IMR-90 (cell line): ENCODE results near the gene ZNF526. TPM values are rescaled to one million over a fixed set of nuclear protein-coding genes. Genes with fewer than 3 reads are reported as not detected.

ENCODE experiments used
- ATAC-seq: fragments of 200-7000 bp; cut with Tn5 transposase; 2 replicates; pipeline ENCODE4 v1.9.1; 2020; ENCODE audit warnings: low read depth, mild to moderate bottlenecking, moderate library complexity
- BruUV-seq: library from RNA; stranded (reverse); fragments of 400-500 nt; replicated peaks from 2 replicates; lab custom pipeline; 2021; lab: Mats Ljungman, UMichigan
- CTCF ChIA-PET: fragments of 300-600 bp; formaldehyde crosslinking; extraction: SDS; loops from one replicate; lab custom pipeline; 2021; ENCODE audit warnings: antibody characterized with exemption; lab: Yijun Ruan, JAX
- POLR2A ChIA-PET: fragments of 300-600 bp; sonication (Branson Sonifier 250); formaldehyde crosslinking; loops from one replicate; lab custom pipeline; 2022; ENCODE audit warnings: antibody characterized with exemption; ENCODE audit not compliant: unreplicated experiment; lab: Charles Lee
- DNase-seq: peaks from one replicate; pipeline ENCODE4 v3.0.0; 2013
- H2AFZ ChIP-seq: replicated peaks from 2 replicates; pipeline ENCODE3; 2013; ENCODE audit warnings: low read length, mild to moderate bottlenecking; ENCODE audit not compliant: poor library complexity
- H2AK5ac ChIP-seq: 2 replicates; pipeline ENCODE4 v1.6.1; 2013; ENCODE audit warnings: low read depth, low read length, inconsistent platforms
- H2AK9ac ChIP-seq: replicated peaks from 2 replicates; pipeline ENCODE3; 2013; ENCODE audit warnings: mild to moderate bottlenecking, low read depth, low read length, moderate library complexity; ENCODE audit not compliant: poor library complexity
- H2BK120ac ChIP-seq: 2 replicates; pipeline ENCODE4 v1.6.1; 2013; ENCODE audit warnings: low read depth, low read length, inconsistent platforms
- H2BK15ac ChIP-seq: 3 replicates; pipeline ENCODE4 v1.6.1; 2013; ENCODE audit warnings: low read depth, low read length, inconsistent platforms
- H2BK20ac ChIP-seq: 2 replicates; pipeline ENCODE4 v1.6.1; 2013; ENCODE audit warnings: low read depth, mild to moderate bottlenecking, inconsistent platforms, low read length, moderate library complexity
- H2BK5ac ChIP-seq: 2 replicates; pipeline ENCODE4 v1.6.1; 2013; ENCODE audit warnings: mild to moderate bottlenecking, low read depth, low read length, inconsistent platforms; ENCODE audit not compliant: poor library complexity, severe bottlenecking
- H3K14ac ChIP-seq: replicated peaks from 2 replicates; pipeline ENCODE4 v1.6.1; 2013; ENCODE audit warnings: low read depth, low read length, inconsistent platforms
- H3K18ac ChIP-seq: 2 replicates; pipeline ENCODE4 v1.6.1; 2013; ENCODE audit warnings: low read depth, low read length, control low read depth
- H3K23ac ChIP-seq: 2 replicates; pipeline ENCODE4 v1.6.1; 2013; ENCODE audit warnings: low read depth, low read length, inconsistent platforms
- H3K27ac ChIP-seq: 2 replicates; pipeline ENCODE4 v1.5.1; 2013; ENCODE audit warnings: mild to moderate bottlenecking, control low read depth, low read length; ENCODE audit not compliant: insufficient read depth
- H3K27me3 ChIP-seq: 2 replicates; pipeline ENCODE4 v1.6.1; 2013; ENCODE audit warnings: low read length; ENCODE audit not compliant: control insufficient read depth, insufficient read depth
- H3K36me3 ChIP-seq: 2 replicates; pipeline ENCODE4 v1.6.1; 2013; ENCODE audit warnings: low read length, mixed read lengths; ENCODE audit not compliant: control insufficient read depth, insufficient read depth
- H3K4ac ChIP-seq: 2 replicates; pipeline ENCODE4 v1.6.1; 2013; ENCODE audit warnings: low read depth, low read length, inconsistent platforms
- H3K4me1 ChIP-seq: 2 replicates; pipeline ENCODE4 v1.6.1; 2013; ENCODE audit warnings: low read length, mixed read lengths; ENCODE audit not compliant: control insufficient read depth, insufficient read depth
- H3K4me2 ChIP-seq: 2 replicates; pipeline ENCODE4 v1.6.1; 2013; ENCODE audit warnings: low read depth, mild to moderate bottlenecking, control low read depth, low read length, moderate library complexity
- H3K4me3 ChIP-seq: 2 replicates; pipeline ENCODE4 v1.5.1; 2013; ENCODE audit warnings: low read depth, mild to moderate bottlenecking, control low read depth, low read length, moderate library complexity; ENCODE audit not compliant: insufficient read depth
- H3K56ac ChIP-seq: 2 replicates; pipeline ENCODE4 v1.6.1; 2013; ENCODE audit warnings: low read length, inconsistent platforms; ENCODE audit not compliant: insufficient read depth; ENCODE audit errors: extremely low read depth
- H3K79me1 ChIP-seq, 2 experiments: 2 replicates each; pipeline ENCODE4 v1.6.1; 2013; ENCODE audit warnings: low read length in 2 of 2, inconsistent platforms in 1 of 2, low read depth in 1 of 2
- H3K9ac ChIP-seq: 2 replicates; pipeline ENCODE4 v1.6.1; 2013; ENCODE audit warnings: low read depth, low read length, control low read depth
- H3K9me1 ChIP-seq: 2 replicates; pipeline ENCODE4 v1.6.1; 2013; ENCODE audit warnings: low read length, inconsistent platforms; ENCODE audit not compliant: insufficient read depth
- H3K9me3 ChIP-seq: 2 replicates; pipeline ENCODE4 v1.6.1; 2013; ENCODE audit warnings: low read length; ENCODE audit not compliant: control insufficient read depth, insufficient read depth
- H4K20me1 ChIP-seq: 2 replicates; pipeline ENCODE4 v1.6.1; 2013; ENCODE audit warnings: low read length, inconsistent platforms; ENCODE audit not compliant: insufficient read depth
- H4K5ac ChIP-seq: 2 replicates; pipeline ENCODE4 v1.6.1; 2013; ENCODE audit warnings: mild to moderate bottlenecking, low read depth, low read length, control low read depth
- H4K8ac ChIP-seq, 2 experiments: 2 replicates each; pipeline ENCODE4 v1.6.1; 2013; ENCODE audit warnings: low read depth in 2 of 2, low read length in 2 of 2, control low read depth in 1 of 2, inconsistent platforms in 1 of 2
- H4K91ac ChIP-seq: 2 replicates; pipeline ENCODE4 v1.6.1; 2013; ENCODE audit warnings: low read depth, low read length, inconsistent platforms; ENCODE audit not compliant: insufficient read depth
- BHLHE40 ChIP-seq: fragments of 150-350 bp; IDR thresholded peaks from 2 replicates; pipeline ENCODE4 v1.6.1; 2016; ENCODE audit warnings: mild to moderate bottlenecking, low read depth, low read length
- FOS ChIP-seq: fragments of 150-350 bp; IDR thresholded peaks from 2 replicates; pipeline ENCODE4 v1.6.1; 2016; ENCODE audit warnings: low read depth, low read length
- POLR2A ChIP-seq: IDR thresholded peaks from 2 replicates; pipeline ENCODE4 v1.6.1; 2012; ENCODE audit warnings: mild to moderate bottlenecking, low read depth, low read length
- RCOR1 ChIP-seq: IDR thresholded peaks from 2 replicates; pipeline ENCODE4 v1.6.1; 2012; ENCODE audit warnings: mild to moderate bottlenecking, low read length, improper control_type of control experiment; ENCODE audit not compliant: insufficient replicate concordance
- WGBS, 2 experiments: methylation state at CpG; one replicate each; pipeline versions ENCODE4 v1.1.5 to v1.1.7; 2013; ENCODE audit warnings: missing lambda C conversion rate in 2 of 2; ENCODE audit not compliant: insufficient read length in 1 of 2; ENCODE audit errors: extremely low coverage in 2 of 2; 5-methylcytosine and 5-hydroxymethylcytosine counted together
- dilution Hi-C: fragments of 300-500 bp; cut with HindIII; formaldehyde crosslinking; loops from one replicate; pipeline ENCODE4 v1.14.3; 2018; ENCODE audit warnings: low sequenced_read_pairs; ENCODE audit not compliant: unreplicated experiment
- in situ Hi-C: fragments of 300-500 bp; cut with MboI; formaldehyde crosslinking; loops from 3 replicates; pipeline ENCODE4 v1.14.3; 2019; ENCODE audit warnings: low sequenced_read_pairs, inconsistent platforms, mixed read lengths
- intact Hi-C: fragments of 100-400 bp; cut with micrococcal nuclease; formaldehyde crosslinking; loops from 2 replicates; pipeline ENCODE4 v1.10.0; 2022
- polyA plus RNA-seq, 3 experiments: library from polyadenylated mRNA; depleted of rRNA; stranded (reverse); fragments of >200 nt; gene quantifications; 2 replicates each; pipeline ENCODE4 v1.2.3, GENCODE V29; 2012; ENCODE audit warnings: low replicate concordance in 1 of 3
- total RNA-seq: library from RNA; depleted of rRNA; stranded (reverse); fragments of >200 nt; gene quantifications from 2 replicates; pipeline ENCODE4 v1.2.3, GENCODE V29; 2012

ZNF526 gene
- total and polyA plus RNA-seq, 2 of the 4 experiments (the other 2 are of a cell fraction): 7.3 to 13.6 TPM

DNA sequence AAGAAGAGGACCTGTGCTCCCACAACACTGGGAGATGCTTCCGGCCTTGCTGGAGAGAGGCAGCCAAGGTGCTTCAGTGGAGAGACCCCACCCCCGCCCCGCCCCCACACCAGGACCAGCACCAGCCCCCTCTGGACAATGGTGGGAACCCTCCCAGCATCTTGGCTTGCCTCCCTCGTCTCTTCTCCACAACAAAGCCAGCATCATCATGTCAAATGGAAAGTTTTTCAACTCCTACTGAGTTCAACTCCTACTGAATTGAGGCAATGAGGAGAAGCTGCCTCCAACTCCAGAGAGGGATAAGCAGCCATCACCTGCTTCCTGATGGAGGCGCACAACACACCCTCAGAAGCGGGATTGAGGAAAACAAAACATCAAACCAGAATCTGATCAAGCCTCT lies 15.4 kb upstream of the ZNF526 start:
- H2BK5ac ChIP-seq: no peak overlapping the region
- TF ChIP-seq POLR2A (no peak), RCOR1 (no peak), FOS (no peak), BHLHE40 (no peak)
- no peak overlapping the region for H3K4me3 ChIP-seq
- H3K4me2 ChIP-seq: no peak overlapping the region
- no peak for DNase-seq
- dilution Hi-C loops: no loop called here
- 0 out of 2 replicates have a peak overlapping the region, but pooled peaks have one; percentile 42 for H3K4ac ChIP-seq
- peaks cover 13% of the 10 kb centered on the region for H3K4me1 ChIP-seq
- peaks cover 19 to 92% of the 10 kb centered on the region in 2 experiments for H3K79me1 ChIP-seq
- H3K27ac ChIP-seq: no peak overlapping the region
- no peak overlapping the region for H3K56ac ChIP-seq
- no peak for ATAC-seq
- peaks cover 45% of the 10 kb centered on the region for H3K9me1 ChIP-seq
- no peak overlapping the region for H2AK9ac ChIP-seq
- no peak overlapping the region for H3K14ac ChIP-seq
- POLR2A ChIA-PET: no interaction called here
- no peak overlapping the region for H2AFZ ChIP-seq
- CTCF ChIA-PET: no interaction called here
- intact Hi-C loops: no loop called here
- no peak overlapping the region; a peak in 1 of 4 replicates for H4K8ac ChIP-seq
- H2BK20ac ChIP-seq: no peak overlapping the region
- no peaks in the 10 kb centered on the region for H3K27me3 ChIP-seq
- WGBS, 2 experiments: 80% methylated on average over 1 of the region's 6 CpGs; no CpG with 5 or more reads in 1 of the 2 experiments
- H3K18ac ChIP-seq: no peak overlapping the region
- H2BK120ac ChIP-seq: no peak overlapping the region
- H4K5ac ChIP-seq: no peak overlapping the region
- no peaks in the 10 kb centered on the region for H3K9me3 ChIP-seq
- no peak overlapping the region for H2BK15ac ChIP-seq
- BruUV-seq: no TSS peak
- H3K9ac ChIP-seq: no peak overlapping the region
- no peak overlapping the region for H2AK5ac ChIP-seq
- peaks cover 9% of the 10 kb centered on the region for H4K20me1 ChIP-seq
- in situ Hi-C loops: no loop called here
- H4K91ac ChIP-seq: no peak overlapping the region
- H3K23ac ChIP-seq: no peak overlapping the region
- H3K36me3 ChIP-seq: peaks cover 57% of the 10 kb centered on the region
